ENCODE results near the gene MARCHF4.

DNA sequence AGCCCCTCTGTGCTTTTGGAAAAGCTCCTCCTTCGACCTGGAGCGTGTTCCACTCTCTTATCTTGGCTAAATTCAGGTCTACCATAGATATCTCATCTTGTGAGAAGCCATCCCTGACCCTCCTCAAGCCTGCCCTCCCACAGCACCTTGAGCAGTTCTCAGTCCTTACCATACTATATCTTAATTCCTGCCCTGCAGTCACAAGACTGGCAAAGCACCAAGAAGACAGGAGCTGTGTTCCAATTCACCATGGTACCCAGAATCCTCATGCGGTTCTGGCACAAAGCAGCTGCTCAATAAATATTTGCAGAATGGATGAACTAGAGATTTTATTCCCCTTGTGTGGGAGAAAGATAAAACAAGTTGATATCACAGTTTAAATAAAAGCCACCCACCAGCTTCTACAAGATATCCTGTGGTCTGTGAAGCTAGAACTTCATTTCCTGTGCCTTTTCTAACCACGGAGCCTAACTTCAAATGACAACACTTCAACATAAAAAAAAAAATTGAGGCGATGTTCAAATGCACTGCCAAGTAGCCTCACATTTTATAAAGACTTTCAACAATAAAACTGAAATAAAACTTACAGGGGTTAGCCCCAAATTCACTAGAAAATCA is 19.5 kb downstream of the MARCHF4 start:
- TF ChIP-seq HMG20A (CRISPR knock-in tag; conservative IDR thresholded peaks at IDR 0.05) = no peak
- no peak for TF ChIP-seq EP400 (IDR thresholded peaks at IDR 0.05)
- TF ChIP-seq, protein P1, sequence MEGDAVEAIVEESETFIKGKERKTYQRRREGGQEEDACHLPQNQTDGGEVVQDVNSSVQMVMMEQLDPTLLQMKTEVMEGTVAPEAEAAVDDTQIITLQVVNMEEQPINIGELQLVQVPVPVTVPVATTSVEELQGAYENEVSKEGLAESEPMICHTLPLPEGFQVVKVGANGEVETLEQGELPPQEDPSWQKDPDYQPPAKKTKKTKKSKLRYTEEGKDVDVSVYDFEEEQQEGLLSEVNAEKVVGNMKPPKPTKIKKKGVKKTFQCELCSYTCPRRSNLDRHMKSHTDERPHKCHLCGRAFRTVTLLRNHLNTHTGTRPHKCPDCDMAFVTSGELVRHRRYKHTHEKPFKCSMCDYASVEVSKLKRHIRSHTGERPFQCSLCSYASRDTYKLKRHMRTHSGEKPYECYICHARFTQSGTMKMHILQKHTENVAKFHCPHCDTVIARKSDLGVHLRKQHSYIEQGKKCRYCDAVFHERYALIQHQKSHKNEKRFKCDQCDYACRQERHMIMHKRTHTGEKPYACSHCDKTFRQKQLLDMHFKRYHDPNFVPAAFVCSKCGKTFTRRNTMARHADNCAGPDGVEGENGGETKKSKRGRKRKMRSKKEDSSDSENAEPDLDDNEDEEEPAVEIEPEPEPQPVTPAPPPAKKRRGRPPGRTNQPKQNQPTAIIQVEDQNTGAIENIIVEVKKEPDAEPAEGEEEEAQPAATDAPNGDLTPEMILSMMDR (IDR thresholded peaks at IDR 0.05 in 2 of 3, conservative IDR thresholded peaks at IDR 0.05 in 1 of 3; ENCODE audit: insufficient read depth in 2 of 3, low read depth in 1 of 3, low read length in 3 of 3) = no peak
- no peak for TF ChIP-seq SAP30 (IDR thresholded peaks at IDR 0.05; ENCODE audit: borderline replicate concordance, insufficient read depth, low read depth, low read length, poor library complexity, severe bottlenecking)
- TF ChIP-seq ZNF586 (CRISPR knock-in tag; conservative IDR thresholded peaks at IDR 0.05) = no peak
- TF ChIP-seq ZEB2 (IDR thresholded peaks at IDR 0.05) = no peak
- TF ChIP-seq POLR2A (conservative IDR thresholded peaks at IDR 0.05) = no peak
- no peak for TF ChIP-seq JUNB (CRISPR knock-in tag; conservative IDR thresholded peaks at IDR 0.05)
- TF ChIP-seq, protein P2, sequence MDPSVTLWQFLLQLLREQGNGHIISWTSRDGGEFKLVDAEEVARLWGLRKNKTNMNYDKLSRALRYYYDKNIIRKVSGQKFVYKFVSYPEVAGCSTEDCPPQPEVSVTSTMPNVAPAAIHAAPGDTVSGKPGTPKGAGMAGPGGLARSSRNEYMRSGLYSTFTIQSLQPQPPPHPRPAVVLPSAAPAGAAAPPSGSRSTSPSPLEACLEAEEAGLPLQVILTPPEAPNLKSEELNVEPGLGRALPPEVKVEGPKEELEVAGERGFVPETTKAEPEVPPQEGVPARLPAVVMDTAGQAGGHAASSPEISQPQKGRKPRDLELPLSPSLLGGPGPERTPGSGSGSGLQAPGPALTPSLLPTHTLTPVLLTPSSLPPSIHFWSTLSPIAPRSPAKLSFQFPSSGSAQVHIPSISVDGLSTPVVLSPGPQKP (CRISPR knock-in tag; IDR thresholded peaks at IDR 0.05) = no peak
- TF ChIP-seq, protein P3, sequence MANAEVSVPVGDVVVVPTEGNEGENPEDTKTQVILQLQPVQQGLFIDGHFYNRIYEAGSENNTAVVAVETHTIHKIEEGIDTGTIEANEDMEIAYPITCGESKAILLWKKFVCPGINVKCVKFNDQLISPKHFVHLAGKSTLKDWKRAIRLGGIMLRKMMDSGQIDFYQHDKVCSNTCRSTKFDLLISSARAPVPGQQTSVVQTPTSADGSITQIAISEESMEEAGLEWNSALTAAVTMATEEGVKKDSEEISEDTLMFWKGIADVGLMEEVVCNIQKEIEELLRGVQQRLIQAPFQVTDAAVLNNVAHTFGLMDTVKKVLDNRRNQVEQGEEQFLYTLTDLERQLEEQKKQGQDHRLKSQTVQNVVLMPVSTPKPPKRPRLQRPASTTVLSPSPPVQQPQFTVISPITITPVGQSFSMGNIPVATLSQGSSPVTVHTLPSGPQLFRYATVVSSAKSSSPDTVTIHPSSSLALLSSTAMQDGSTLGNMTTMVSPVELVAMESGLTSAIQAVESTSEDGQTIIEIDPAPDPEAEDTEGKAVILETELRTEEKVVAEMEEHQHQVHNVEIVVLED (CRISPR knock-in tag; IDR thresholded peaks at IDR 0.05) = no peak
- no peak for TF ChIP-seq SP2 (IDR thresholded peaks at IDR 0.05; ENCODE audit: extremely low read depth, low read depth, low read length, poor library complexity, severe bottlenecking)
- no peak for TF ChIP-seq YY1 (IDR thresholded peaks at IDR 0.05; ENCODE audit: borderline replicate concordance in 1 of 3, control insufficient read depth in 1 of 3, extremely low read depth in 1 of 3, insufficient read depth in 3 of 3, insufficient read length in 1 of 3, insufficient replicate concordance in 2 of 3, low read depth in 1 of 3, low read length in 2 of 3)
- TF ChIP-seq CBX3 (IDR thresholded peaks at IDR 0.05; ENCODE audit: borderline replicate concordance in 1 of 2, low read length in 2 of 2) = no peak
- TF ChIP-seq JUND (IDR thresholded peaks at IDR 0.05; ENCODE audit: borderline replicate concordance, low read depth, low read length) = no peak
- TF ChIP-seq JUND (tag; IDR thresholded peaks at IDR 0.05; ENCODE audit: borderline replicate concordance, low read depth, low read length) = no peak

Measured in K562 (cell line).